HepG2 (cell line): ENCODE data around the gene HES6. TPM values are rescaled to one million over a fixed set of nuclear protein-coding genes. Genes with fewer than 3 reads are reported as not detected.

Experiments used
- GLMP ChIP-seq: sonication (generic); formaldehyde crosslinking; IDR thresholded peaks from 2 replicates; pipeline ENCODE4 v1.9.0; 2021; ENCODE audit warnings: missing genetic modification reagents, mild to moderate bottlenecking, borderline replicate concordance
- HNRNPH1 ChIP-seq: fragments of 200-400 bp; formaldehyde crosslinking; optimal IDR thresholded peaks from 2 replicates; pipeline ENCODE3; 2017; ENCODE audit warnings: mild to moderate bottlenecking, low read depth, low read length
- KMT2B ChIP-seq: IDR thresholded peaks from 2 replicates; pipeline ENCODE4 v1.6.1; 2016; ENCODE audit warnings: missing genetic modification reagents, missing compliant biosample characterization
- MTA3 ChIP-seq: sonication (generic); formaldehyde crosslinking; IDR thresholded peaks from 2 replicates; pipeline ENCODE4 v1.4.0; 2020; ENCODE audit warnings: missing genetic modification reagents
- MXD3 ChIP-seq: IDR thresholded peaks from 2 replicates; pipeline ENCODE4 v1.6.1; 2016; ENCODE audit warnings: mild to moderate bottlenecking, missing biosample characterization, missing genetic modification reagents
- PBX3 ChIP-seq: sonication (generic); formaldehyde crosslinking; IDR thresholded peaks from 2 replicates; pipeline ENCODE4 v1.8.1; 2023; ENCODE audit warnings: missing genetic modification reagents, inconsistent platforms, borderline replicate concordance
- PCBP1 ChIP-seq: fragments of 200-400 bp; formaldehyde crosslinking; IDR thresholded peaks from 2 replicates; pipeline ENCODE4 v1.6.1; 2017; ENCODE audit warnings: mild to moderate bottlenecking, low read depth, low read length, borderline replicate concordance
- POGK ChIP-seq: sonication (generic); formaldehyde crosslinking; conservative IDR thresholded peaks from 2 replicates; pipeline ENCODE4 v1.8.0; 2022; ENCODE audit warnings: mild to moderate bottlenecking, moderate library complexity, missing genetic modification reagents
- SAP130 ChIP-seq: IDR thresholded peaks from 2 replicates; pipeline ENCODE4 v1.6.1; 2016; ENCODE audit warnings: low read depth
- SRSF1 ChIP-seq: fragments of 200-400 bp; formaldehyde crosslinking; optimal IDR thresholded peaks from 2 replicates; pipeline ENCODE3; 2017; ENCODE audit warnings: mild to moderate bottlenecking, low read depth, low read length, moderate library complexity
- STAT5B ChIP-seq: sonication (generic); formaldehyde crosslinking; IDR thresholded peaks from 2 replicates; pipeline ENCODE4 v1.4.0; 2020; ENCODE audit warnings: missing genetic modification reagents
- UBTF ChIP-seq: sonication (generic); formaldehyde crosslinking; IDR thresholded peaks from 2 replicates; pipeline ENCODE4 v1.4.0; 2020; ENCODE audit warnings: mild to moderate bottlenecking, missing genetic modification reagents
- ZBTB43 ChIP-seq: sonication (generic); formaldehyde crosslinking; conservative IDR thresholded peaks from 2 replicates; pipeline ENCODE4 v1.4.0; 2020; ENCODE audit warnings: missing genetic modification reagents
- ZFP82 ChIP-seq: sonication (generic); formaldehyde crosslinking; IDR thresholded peaks from 2 replicates; pipeline ENCODE4 v1.5.1; 2020; ENCODE audit warnings: mild to moderate bottlenecking, missing genetic modification reagents, borderline replicate concordance
- ZNF24 ChIP-seq: fragments of 450-650 bp; IDR thresholded peaks from 2 replicates; pipeline ENCODE4 v1.6.1; 2017; ENCODE audit warnings: antibody characterized with exemption, mild to moderate bottlenecking
- ZNF264 ChIP-seq: sonication (generic); formaldehyde crosslinking; IDR thresholded peaks from 2 replicates; pipeline ENCODE4 v1.4.0; 2020; ENCODE audit warnings: missing genetic modification reagents
- ZNF580 ChIP-seq: IDR thresholded peaks from 2 replicates; pipeline ENCODE4 v1.6.1; 2016; ENCODE audit warnings: low read depth, borderline replicate concordance
- ZNF619 ChIP-seq: sonication (generic); formaldehyde crosslinking; IDR thresholded peaks from 2 replicates; pipeline ENCODE4 v1.4.0; 2020; ENCODE audit warnings: mild to moderate bottlenecking, missing genetic modification reagents
- ZNF768 ChIP-seq: sonication (generic); formaldehyde crosslinking; IDR thresholded peaks from 2 replicates; pipeline ENCODE4 v1.4.0; 2020; ENCODE audit warnings: missing genetic modification reagents
- ZNF776 ChIP-seq: sonication (generic); formaldehyde crosslinking; IDR thresholded peaks from 2 replicates; pipeline ENCODE4 v1.4.0; 2020; ENCODE audit warnings: mild to moderate bottlenecking, missing genetic modification reagents
- polyA plus RNA-seq, 8 experiments: library from polyadenylated mRNA; depleted of rRNA in 3 of 8; stranded (reverse) in 7 of 8; unstranded in 1 of 8; fragments of >200 nt; fragmentation: Illumina TruSeq in 4 of 8; extraction: Trizol in 4 of 8; gene quantifications; 2 replicates each; pipeline versions ENCODE4 v1.2.1 to v1.2.3, GENCODE V29; 2011 to 2016; ENCODE audit warnings: low read depth in 4 of 8, missing spikeins in 1 of 8, mixed read lengths in 1 of 8; ENCODE audit not compliant: insufficient read depth in 1 of 8
- total RNA-seq, 5 experiments: library from RNA; depleted of rRNA; stranded (reverse); fragments of >200 nt; fragmentation: Illumina TruSeq; extraction: Trizol; gene quantifications; 2 replicates each; pipeline ENCODE4 v1.2.3, GENCODE V29; 2016; ENCODE audit warnings: low read depth in 1 of 5

The HES6 gene
- total and polyA plus RNA-seq, 2 of the 13 experiments (the other 11 are each of a cell fraction or from before 2014, with no cell fraction given), result 19.5 to 82.8 TPM

- TF ChIP-seq MTA3 (no peak), UBTF (CRISPR knock-in tag) (peak; percentile 88), ZNF768 (CRISPR knock-in tag) (peak; percentile 47; the same call in 1 of the 2 replicates), ZNF264 (CRISPR knock-in tag) (no peak), SRSF1 (peak; percentile 7), MXD3 (0 out of 2 replicates have a peak, but pooled peaks have one; percentile 15), KMT2B (CRISPR knock-in tag) (no peak), STAT5B (0 out of 2 replicates have a peak, but pooled peaks have one; percentile 11), SAP130 (peak; percentile 81), ZNF776 (CRISPR knock-in tag) (peak; percentile 44; the same call in 1 of the 2 replicates), ZBTB43 (CRISPR knock-in tag) (peak; percentile 28; the same call in 1 of the 2 replicates), HNRNPH1 (no peak), PBX3 (CRISPR knock-in tag) (peak; percentile 34; the same call in 1 of the 2 replicates), ZNF580 (CRISPR knock-in tag) (peak; percentile 32; the same call in 1 of the 2 replicates), GLMP (CRISPR knock-in tag) (no peak), ZNF24 (no peak), ZFP82 (CRISPR knock-in tag) (peak; percentile 73; the same call in 1 of the 2 replicates), PCBP1 (no peak), ZNF619 (0 out of 2 replicates have a peak, but pooled peaks have one; percentile 59), POGK (CRISPR knock-in tag) (no peak)
These were observed 36.5 kb downstream of the HES6 start, which contains the start of gene ILKAP (continued) for GRCh38 chr2:238203094-238203972.
